Naive thymus-derived CD8-positive, alpha-beta T cell (primary cell): ENCODE data around the gene FZD4. TPM values are rescaled to one million over a fixed set of nuclear protein-coding genes. Genes with fewer than 3 reads are reported as not detected.
A peak's percentile ranks its signal among the peaks of the same experiment; 100 is the strongest.
"Not testable (repeated sequence)": the region's sequence is repeated elsewhere in the genome, so short reads cannot be mapped to it uniquely, and the experiment has no call there.

Experiments used
- ATAC-seq, 2 donors: fragments of 150-1000 bp; cut with Tn5 transposase in 1 of 2; sonication (Bioruptor Pico), chemical (Tn5 transposase) in 1 of 2; 1 replicate in 1 of 2; 2 replicates in 1 of 2; pipeline ENCODE4 v1.10.0; 2021; ENCODE audit warnings: mild to moderate bottlenecking in 2 of 2, moderate library complexity in 2 of 2
- POLR2A ChIA-PET: fragments of 350-600 bp; sonication (Branson Sonifier 250); formaldehyde crosslinking; loops from one replicate; lab custom pipeline; 2021; ENCODE audit warnings: antibody characterized with exemption; lab: Charles Lee
- DNase-seq, 10 donors: peaks; one replicate each; pipeline versions ENCODE4 v3.0.0 to v3.0.0-alpha.2; 2020 to 2022
- H3K27ac Mint-ChIP-seq, 10 donors: one replicate each; pipeline ENCODE4 v1.8.0; 2020 to 2022; ENCODE audit warnings: mild to moderate bottlenecking in 10 of 10, mixed read lengths in 10 of 10, moderate library complexity in 4 of 10, inconsistent platforms in 1 of 10
- H3K27me3 Mint-ChIP-seq, 5 donors: one replicate each; pipeline ENCODE4 v1.8.0; 2021 to 2022; ENCODE audit warnings: mixed read lengths in 5 of 5
- H3K36me3 Mint-ChIP-seq, 3 donors: one replicate each; pipeline ENCODE4 v1.8.0; 2020 to 2022; ENCODE audit warnings: mixed read lengths in 3 of 3, mild to moderate bottlenecking in 2 of 3, inconsistent platforms in 1 of 3
- H3K4me1 Mint-ChIP-seq, 4 donors: one replicate each; pipeline ENCODE4 v1.8.0; 2021 to 2022; ENCODE audit warnings: mixed read lengths in 4 of 4
- H3K4me3 Mint-ChIP-seq, 10 donors: one replicate each; pipeline ENCODE4 v1.8.0; 2020 to 2022; ENCODE audit warnings: mild to moderate bottlenecking in 10 of 10, mixed read lengths in 10 of 10, moderate library complexity in 6 of 10, inconsistent platforms in 1 of 10
- H3K9me3 Mint-ChIP-seq, 9 donors: one replicate each; pipeline ENCODE4 v1.8.0; 2020 to 2022; ENCODE audit warnings: mixed read lengths in 9 of 9, mild to moderate bottlenecking in 3 of 9, inconsistent platforms in 1 of 9, moderate library complexity in 1 of 9
- polyA plus RNA-seq, 3 donors: library from polyadenylated mRNA; unstranded; fragments of 300-500 nt; fragmentation: Illumina TruSeq; gene quantifications; one replicate each; pipeline ENCODE4 v1.2.3, GENCODE V29; 2021
- total RNA-seq, 8 experiments: library from RNA in 2 of 8; stranded (reverse) in 2 of 8; gene quantifications; one replicate each; pipeline ENCODE4 v1.2.3 and lab custom pipeline; 2021 to 2026

FZD4 gene
- total and polyA plus RNA-seq, 5 experiments from 2014 or later = not detected

DNA sequence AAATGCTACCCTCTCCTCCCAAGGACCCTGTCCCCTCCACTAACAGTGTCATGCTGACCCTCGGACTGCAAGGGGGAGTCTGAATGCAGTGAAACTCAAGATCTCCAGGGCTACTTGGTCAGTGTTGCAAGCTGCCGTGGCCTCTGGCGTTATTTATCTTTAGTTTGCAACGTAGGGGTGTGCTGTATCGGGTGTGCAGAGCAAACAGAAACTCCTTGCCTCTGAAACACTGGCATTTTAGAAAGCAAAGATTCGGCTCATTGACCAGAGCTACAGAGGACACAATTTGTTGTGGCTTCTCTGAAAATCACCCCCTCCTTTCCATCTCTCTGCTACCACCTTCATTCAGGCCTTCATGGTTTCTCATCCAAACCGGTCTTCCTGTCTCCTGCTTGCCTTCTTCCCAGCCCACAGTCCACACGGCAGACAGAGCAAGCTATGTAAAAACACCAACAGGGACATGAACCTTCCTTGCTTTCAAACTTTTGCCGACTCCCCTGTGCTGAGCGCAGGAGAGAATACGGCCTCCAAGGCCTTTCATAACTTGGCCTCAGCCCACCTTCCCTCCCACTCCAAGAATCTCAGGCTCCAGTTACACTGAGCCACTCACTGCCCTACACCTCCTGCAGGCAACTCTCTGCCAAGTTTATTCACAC is 14.9 kb downstream of the FZD4 start:
- Mint-ChIP-seq H3K27me3 (peaks cover 0 to 17% (median 4%) of the 10 kb centered on the region in 5 donors), H3K36me3 (no peaks in the 10 kb centered on the region), H3K4me3 (no peak overlapping the region), H3K4me1 (no peaks in the 10 kb centered on the region), H3K9me3 (no peaks in the 10 kb centered on the region), H3K27ac (peak overlapping the region in 1 of 10 donors; percentile 31)
- DNase-seq (no peak), ATAC-seq (no peak)
- POLR2A ChIA-PET = no interaction called here

DNA sequence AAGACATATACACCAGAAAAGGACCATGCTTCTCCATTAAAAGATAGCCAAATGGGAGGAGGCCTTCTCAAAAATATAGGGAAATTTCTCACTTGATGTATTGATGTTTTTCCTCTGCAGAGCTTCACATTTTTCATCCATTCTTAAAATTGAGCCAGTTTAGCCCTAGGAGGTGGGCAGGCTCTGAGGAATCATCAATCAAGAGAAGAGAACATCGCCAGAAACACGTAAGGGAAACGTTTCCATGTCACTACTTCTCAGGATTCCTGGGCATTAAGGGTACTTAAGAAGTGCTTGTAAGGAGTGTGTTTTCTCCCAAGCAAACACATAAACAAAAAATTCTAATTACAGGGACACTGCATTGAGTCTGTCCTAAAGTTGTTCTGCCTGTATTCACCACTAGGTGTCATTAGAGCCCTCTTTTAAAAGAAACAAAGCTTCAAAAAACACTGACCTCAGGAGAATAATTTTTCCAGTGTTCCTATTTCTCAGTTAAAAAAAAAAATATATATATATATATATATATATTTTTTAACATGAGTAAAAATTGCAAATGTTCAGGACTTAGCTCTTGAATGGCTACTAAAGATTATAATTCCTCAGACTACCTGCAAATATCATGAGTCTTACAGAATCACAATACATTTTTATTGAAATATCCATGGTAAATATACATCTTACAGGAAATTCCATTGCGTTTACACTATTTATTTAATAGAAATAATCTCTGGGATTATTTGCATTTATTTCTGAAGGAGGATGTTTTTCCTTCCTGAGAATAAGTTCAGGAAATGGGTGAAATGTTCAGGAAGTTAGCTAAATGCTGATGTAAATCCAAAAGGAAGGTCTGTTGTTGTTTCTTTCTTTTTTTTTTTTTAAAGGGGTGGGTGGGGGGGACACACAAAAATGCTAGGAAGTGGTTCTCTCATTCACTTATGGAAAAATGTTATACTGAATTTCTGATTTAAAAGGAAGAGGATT is 16.0 kb downstream of the FZD4 start:
- Mint-ChIP-seq H3K9me3 (no peaks in the 10 kb centered on the region), H3K4me1 (no peaks in the 10 kb centered on the region), H3K36me3 (no peaks in the 10 kb centered on the region), H3K4me3 (no peak overlapping the region), H3K27me3 (peaks cover 0 to 13% (median 3%) of the 10 kb centered on the region in 5 donors), H3K27ac (no peak overlapping the region)
- POLR2A ChIA-PET = interaction anchor here (0.5 kb wide), 1 partner anchor 264 kb away, joined by 6 read pairs; no protein-coding TSS in a partner anchor
- ATAC-seq (no peak), DNase-seq (peak in 3 of 10 donors; percentile 29 to 39 (median 32))

DNA sequence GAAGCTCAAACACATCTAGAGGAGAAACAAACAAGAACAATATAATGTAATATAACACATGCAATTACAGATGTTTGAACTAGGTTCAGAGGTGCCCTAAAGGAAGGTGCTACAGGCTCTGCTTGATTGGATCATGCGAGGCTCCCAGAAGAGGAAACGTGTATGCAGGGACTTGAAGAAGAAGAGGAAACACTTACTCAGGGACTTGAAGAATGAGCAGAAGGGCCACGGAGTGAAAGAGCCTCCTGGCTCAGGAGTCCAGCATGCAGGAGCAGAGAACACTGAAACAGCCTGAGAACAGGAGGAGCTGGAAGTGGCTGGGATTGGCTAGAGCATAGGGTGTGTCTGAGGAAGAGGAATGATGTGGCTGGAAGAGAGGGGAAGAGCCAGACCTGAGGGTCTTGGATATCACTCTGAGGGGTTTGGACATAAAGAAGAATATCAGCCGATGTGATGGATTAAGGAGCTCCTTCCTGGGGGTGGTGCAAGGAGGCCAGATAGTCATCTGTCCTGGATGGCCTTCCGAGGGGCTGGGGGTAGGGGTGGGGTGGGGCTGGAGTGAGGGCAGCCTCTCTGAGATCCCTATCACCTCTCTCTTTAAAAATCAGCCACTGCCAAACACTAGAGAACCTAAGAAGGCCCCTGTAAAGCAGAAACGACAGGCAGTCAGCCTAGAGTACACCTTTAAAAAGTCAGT is 16.8 kb downstream of the FZD4 start:
- POLR2A ChIA-PET = no interaction called here

GRCh38 chr11:86937193-86937806 is 17.9 kb downstream of the FZD4 start:
- H3K36me3 Mint-ChIP-seq, DNase-seq, H3K27ac Mint-ChIP-seq, H3K4me3 Mint-ChIP-seq, ATAC-seq, POLR2A ChIA-PET, H3K27me3 Mint-ChIP-seq, H3K9me3 Mint-ChIP-seq, H3K4me1 Mint-ChIP-seq: not testable (repeated sequence)

More for the DNA sequence above, 16.8 kb downstream of the FZD4 start:
- Mint-ChIP-seq H3K9me3 (no peaks in the 10 kb centered on the region), H3K4me3 (no peak overlapping the region), H3K27me3 (peaks cover 0 to 9% (median 3%) of the 10 kb centered on the region in 5 donors), H3K27ac (no peak overlapping the region), H3K4me1 (no peaks in the 10 kb centered on the region), H3K36me3 (no peaks in the 10 kb centered on the region)
- DNase-seq = no peak
- ATAC-seq = no peak

DNA sequence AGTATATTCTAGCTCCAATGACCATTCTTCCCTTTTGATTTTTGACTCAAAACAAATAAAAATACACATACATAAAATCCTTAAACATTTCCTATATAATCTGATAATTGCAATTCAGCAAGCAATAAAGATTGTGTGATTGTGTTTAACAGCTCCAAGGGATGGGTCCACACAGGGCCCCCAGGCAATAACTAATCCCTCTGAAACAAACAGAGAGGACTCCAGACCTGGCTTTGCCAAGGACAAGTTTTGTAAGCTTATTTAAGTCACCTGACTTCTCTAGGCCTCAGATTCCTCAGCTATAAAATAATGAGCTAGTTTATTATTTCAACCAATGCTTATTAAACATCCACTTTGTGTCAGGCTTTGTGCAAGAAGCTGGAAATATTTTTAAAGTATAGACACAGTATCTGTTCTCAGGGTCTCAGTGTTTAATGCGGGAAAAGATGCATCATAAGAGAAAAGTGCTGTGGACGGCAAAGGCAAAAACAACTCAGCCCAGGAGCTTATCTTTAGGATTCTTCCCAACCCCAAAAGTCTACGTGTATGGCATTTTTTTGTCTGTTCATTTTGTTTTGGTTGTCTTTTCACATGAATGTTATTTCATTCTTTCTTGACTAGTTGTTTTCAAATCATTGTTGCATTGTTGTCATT is 20.1 kb downstream of the FZD4 start:
- H3K4me1 Mint-ChIP-seq = peaks cover 0 to 3% (median under 1%) of the 10 kb centered on the region in 4 donors
- DNase-seq (no peak), ATAC-seq (no peak)
- H3K4me3 Mint-ChIP-seq = no peak overlapping the region
- no peaks in the 10 kb centered on the region for H3K9me3 Mint-ChIP-seq
- H3K36me3 Mint-ChIP-seq = no peaks in the 10 kb centered on the region
- H3K27me3 Mint-ChIP-seq = peaks cover 0 to 9% (median 4%) of the 10 kb centered on the region in 5 donors
- no peak overlapping the region for H3K27ac Mint-ChIP-seq
- POLR2A ChIA-PET = no interaction called here

DNA sequence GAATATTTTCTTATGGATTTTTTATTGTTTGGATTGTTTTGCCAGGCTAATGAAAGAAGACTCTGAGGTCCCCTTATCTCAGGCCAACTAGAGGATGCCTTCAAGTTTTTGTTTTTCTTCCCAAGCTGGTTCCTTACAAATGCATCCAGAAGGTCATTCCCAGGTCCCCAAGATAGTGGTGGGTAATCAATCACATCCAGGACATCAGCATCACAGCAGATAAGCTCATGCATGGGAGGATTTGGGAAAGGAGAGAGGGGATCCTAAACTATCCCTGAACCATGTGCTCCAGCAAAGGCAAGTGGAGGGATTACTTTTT is 20.7 kb downstream of the FZD4 start:
- H3K36me3 Mint-ChIP-seq = no peaks in the 10 kb centered on the region
- H3K27me3 Mint-ChIP-seq = peaks cover 0 to 9% (median 4%) of the 10 kb centered on the region in 5 donors
- H3K4me1 Mint-ChIP-seq = peaks cover 0 to 3% (median under 1%) of the 10 kb centered on the region in 4 donors
- no peak for ATAC-seq
- H3K27ac Mint-ChIP-seq = no peak overlapping the region
- no peak for DNase-seq
- no peak overlapping the region for H3K4me3 Mint-ChIP-seq
- H3K9me3 Mint-ChIP-seq = no peaks in the 10 kb centered on the region
- POLR2A ChIA-PET = no interaction called here

DNA sequence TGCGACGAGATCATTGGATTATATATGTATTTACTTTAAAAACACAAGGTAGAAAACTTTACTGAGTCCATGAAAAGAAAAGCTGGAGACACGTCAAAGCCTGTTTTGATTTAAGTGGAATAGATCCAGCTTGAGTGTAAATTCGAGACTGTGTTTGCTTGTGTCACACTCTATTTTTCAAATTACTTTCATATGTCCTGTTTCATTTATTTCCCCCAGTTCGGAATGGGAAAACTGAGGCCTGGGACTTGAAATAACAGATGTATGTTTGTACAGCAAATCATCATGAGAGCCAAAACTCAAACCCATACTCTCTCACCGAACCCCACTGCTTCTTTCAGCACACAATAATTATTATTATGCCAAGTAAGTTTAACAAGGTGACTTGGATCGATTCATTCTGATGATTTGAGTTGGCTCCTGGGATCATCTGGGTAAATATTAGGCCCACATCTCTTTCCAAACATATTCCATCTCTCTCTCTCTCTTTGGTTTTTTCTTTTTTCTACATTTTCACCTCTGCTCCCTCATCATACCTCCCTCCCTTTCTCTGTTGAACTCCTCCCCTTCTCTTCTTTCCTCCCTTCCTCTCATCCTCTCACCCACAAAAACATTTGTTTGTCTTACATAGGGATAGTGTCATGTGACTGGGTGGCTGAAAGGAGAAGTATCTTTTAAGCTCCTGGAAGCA is 21.2 kb downstream of the FZD4 start:
- Mint-ChIP-seq H3K4me3 (no peak overlapping the region), H3K27ac (no peak overlapping the region), H3K4me1 (peaks cover 0 to 3% (median under 1%) of the 10 kb centered on the region in 4 donors), H3K9me3 (no peaks in the 10 kb centered on the region), H3K27me3 (peaks cover 0 to 9% (median 4%) of the 10 kb centered on the region in 5 donors), H3K36me3 (no peaks in the 10 kb centered on the region)
- DNase-seq (no peak), ATAC-seq (no peak)
- POLR2A ChIA-PET = no interaction called here

DNA sequence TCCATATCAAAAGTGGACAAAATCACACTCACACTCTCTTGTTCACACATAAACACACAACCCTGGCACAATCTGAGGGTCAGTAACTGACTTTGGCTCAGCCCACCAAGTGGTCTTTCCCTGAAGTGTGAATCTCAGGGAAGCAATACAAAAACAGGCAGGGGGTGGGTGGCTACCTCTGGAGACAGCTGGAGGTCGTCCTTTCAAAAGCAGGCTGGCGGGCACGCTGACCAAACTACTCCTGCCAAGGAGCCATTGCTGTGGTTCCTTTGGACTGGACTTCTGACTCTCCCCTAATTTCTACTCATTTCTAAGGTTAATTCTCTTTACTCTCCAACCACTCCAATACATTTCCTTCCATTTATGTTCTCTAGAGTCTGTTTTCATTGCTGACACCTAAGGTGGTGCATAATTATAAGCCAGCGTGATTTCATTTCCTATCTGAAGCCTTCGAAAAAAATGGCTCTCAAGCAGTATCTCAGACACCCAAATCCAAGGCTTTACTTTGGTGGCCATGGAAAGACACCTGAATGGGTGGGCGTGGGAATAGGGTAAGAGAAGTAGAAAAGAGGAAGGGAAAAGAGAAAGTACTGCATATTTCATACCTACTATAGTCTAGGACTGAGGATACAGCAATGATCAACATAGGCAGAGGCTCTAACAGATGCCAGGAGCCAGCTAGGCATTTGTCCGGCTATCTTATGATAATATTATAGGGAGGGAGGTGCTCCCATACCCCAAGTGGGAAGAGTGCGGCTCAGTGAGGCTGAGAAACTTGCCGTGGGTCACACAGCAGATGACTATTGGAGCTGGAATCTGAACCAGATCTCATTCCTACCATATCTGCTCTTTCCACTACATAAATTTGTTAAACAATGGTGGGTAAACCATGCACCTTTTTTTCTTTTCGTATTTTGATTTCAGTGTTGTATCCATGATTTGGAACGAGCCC is 22.0 kb downstream of the FZD4 start:
- Mint-ChIP-seq H3K4me1 (peaks cover 0 to 3% (median under 1%) of the 10 kb centered on the region in 4 donors), H3K27me3 (peaks cover 0 to 5% (median 2%) of the 10 kb centered on the region in 5 donors), H3K36me3 (no peaks in the 10 kb centered on the region), H3K27ac (no peak overlapping the region), H3K4me3 (no peak overlapping the region), H3K9me3 (no peaks in the 10 kb centered on the region)
- ATAC-seq (no peak), DNase-seq (no peak)
- POLR2A ChIA-PET = no interaction called here

DNA sequence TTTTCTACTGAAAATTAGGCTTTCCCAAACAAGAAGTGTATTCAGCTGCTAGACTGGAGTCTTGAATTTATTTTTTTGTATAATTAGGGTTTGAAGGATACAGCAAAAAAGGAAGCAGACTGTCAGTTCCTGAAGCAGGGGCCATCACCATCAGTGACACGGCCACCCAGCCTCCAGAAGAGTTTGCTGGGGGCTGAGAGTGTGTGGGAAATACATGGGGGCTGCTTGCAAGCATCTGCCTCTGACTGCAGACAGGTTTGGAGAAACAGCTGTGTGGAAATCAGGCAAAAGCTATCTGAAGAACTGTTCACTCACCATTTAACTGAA is 23.0 kb downstream of the FZD4 start:
- Mint-ChIP-seq H3K36me3 (no peaks in the 10 kb centered on the region), H3K4me1 (peaks cover 0 to 3% (median under 1%) of the 10 kb centered on the region in 4 donors), H3K4me3 (no peak overlapping the region), H3K27ac (no peak overlapping the region), H3K27me3 (peaks cover 0 to 2% (median 0%) of the 10 kb centered on the region in 5 donors), H3K9me3 (no peaks in the 10 kb centered on the region)
- ATAC-seq = no peak
- POLR2A ChIA-PET = no interaction called here
- no peak for DNase-seq

DNA sequence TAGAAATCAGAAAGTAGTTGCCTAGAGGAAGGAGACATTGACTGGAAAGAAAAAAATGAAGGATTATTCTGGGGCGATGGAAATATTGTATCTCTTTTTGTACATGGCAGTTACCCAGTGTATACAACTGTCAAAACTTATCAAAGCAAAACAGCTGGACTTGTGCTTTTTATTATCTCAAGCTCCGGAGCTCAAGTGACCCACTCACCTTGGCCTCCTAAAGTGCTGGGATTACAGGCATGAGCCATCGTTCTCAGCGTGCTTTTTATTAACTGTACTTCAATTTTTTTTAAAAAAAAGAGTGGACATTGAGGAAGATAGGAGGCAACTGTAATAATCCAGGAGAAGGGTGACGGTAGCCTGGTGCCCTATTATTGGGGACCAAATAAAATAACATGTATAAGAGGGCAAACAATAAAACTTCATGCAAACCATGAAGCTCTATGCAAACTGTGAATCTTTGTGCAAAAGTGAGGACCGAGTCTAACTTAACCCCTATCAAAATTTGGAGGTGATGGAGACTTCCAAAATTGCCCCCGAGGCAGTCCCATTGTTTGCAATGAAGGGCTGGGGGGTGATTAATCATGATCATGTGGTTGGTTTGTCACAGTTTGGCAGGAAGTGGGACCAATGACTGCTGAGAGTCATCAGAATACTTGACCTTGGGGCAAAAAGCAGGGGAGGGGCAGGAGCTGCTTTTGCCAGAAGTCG is 23.5 kb downstream of the FZD4 start:
- no peak overlapping the region for H3K4me3 Mint-ChIP-seq
- peaks cover 0 to 3% (median under 1%) of the 10 kb centered on the region in 4 donors for H3K4me1 Mint-ChIP-seq
- no peak for DNase-seq
- POLR2A ChIA-PET = no interaction called here
- H3K36me3 Mint-ChIP-seq = no peaks in the 10 kb centered on the region
- H3K27me3 Mint-ChIP-seq = peaks cover 0 to 4% (median 0%) of the 10 kb centered on the region in 5 donors
- ATAC-seq = no peak
- H3K9me3 Mint-ChIP-seq = no peaks in the 10 kb centered on the region
- peak overlapping the region in 1 of 10 donors; percentile 52 for H3K27ac Mint-ChIP-seq
